HG02943 (cell line): ENCODE measurements around the gene SLFN11.
"Not testable (repeated sequence)": the region's sequence is repeated elsewhere in the genome, so short reads cannot be mapped to it uniquely, and the experiment has no call there.

ENCODE experiments used
- ATAC-seq: cut with Tn5 transposase; IDR thresholded peaks from one replicate; pipeline ENCODE4 v1.9.1; 2021; ENCODE audit warnings: mild to moderate bottlenecking, low read depth, moderate library complexity; ENCODE audit not compliant: unreplicated experiment

Gene SLFN11

DNA sequence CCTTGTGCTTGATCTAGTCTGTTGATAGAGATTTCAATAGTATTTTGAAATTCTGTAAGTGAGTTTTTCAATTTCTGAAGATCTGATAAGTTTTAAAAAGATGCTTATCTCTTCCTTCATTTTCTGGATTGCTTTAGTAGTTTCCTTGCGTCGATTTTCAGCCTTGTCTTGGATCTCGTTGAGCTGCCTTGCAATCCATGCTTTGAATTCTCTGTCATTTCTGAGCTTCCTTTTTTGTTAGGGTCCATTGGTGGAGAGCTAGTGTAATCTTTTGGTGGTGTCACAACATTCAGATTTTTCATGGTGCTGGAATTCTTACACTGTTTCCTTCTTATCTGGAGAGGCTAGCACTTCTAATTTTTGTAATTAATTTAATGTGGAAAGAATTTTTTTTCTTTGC lies 61.1 kb downstream of the SLFN11 start:
- no peak for ATAC-seq

DNA sequence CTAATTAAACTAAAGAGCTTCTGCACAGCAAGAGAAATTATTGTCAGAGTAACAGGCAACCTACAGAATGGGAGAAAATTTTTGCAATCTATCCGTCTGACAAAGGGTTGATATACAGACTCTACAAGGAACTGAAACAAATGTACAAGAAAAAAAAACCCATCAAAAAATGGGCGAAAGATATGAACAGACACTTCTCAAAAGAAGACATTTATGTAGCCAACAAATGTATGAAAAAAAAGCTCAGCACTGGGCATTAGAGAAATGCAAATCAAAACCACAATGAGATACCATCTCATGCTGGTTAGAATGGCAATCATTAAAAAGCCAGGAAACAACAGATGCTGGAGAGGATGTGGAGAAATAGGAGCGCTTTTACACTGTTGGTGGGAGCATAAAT lies 64.1 kb downstream of the SLFN11 start:
- ATAC-seq = not testable (repeated sequence)
